ENCODE data around the gene OCA2.

- no peak for TF ChIP-seq EP300 (IDR thresholded peaks at IDR 0.05)
- no peak for TF ChIP-seq CTCF (IDR thresholded peaks at IDR 0.05)
- TF ChIP-seq POLR2AphosphoS5 (IDR thresholded peaks at IDR 0.05) = no peak
These were observed 76.9 kb downstream of the OCA2 start for GRCh38 chr15:28022181-28022580.
